CD14-positive monocyte (primary cell): Measurements from ENCODE around the gene RAB7B. TPM values are rescaled to one million over a fixed set of nuclear protein-coding genes. Genes with fewer than 3 reads are reported as not detected.

Experiments
- DNase-seq, 3 donors: peaks; one replicate each; pipeline ENCODE4 v3.0.0-alpha.2; 2011 to 2022
- H2AFZ ChIP-seq: 2 replicates; pipeline ENCODE4 v1.6.0; 2012; ENCODE audit warnings: mild to moderate bottlenecking, low read depth, low read length, inconsistent platforms; ENCODE audit not compliant: insufficient read depth, poor library complexity, severe bottlenecking
- H3K27ac ChIP-seq, 2 donors: 1 replicate in 1 of 2; 2 replicates in 1 of 2; pipeline ENCODE4 v1.5.1; 2012 to 2013; ENCODE audit warnings: low read length in 2 of 2, control low read depth in 1 of 2, inconsistent platforms in 1 of 2, low read depth in 1 of 2, mild to moderate bottlenecking in 1 of 2
- H3K27me3 ChIP-seq, 2 donors: one replicate each; pipeline versions ENCODE4 v1.6.0 to v1.6.1; 2011 to 2013; ENCODE audit warnings: low read length in 2 of 2; ENCODE audit not compliant: control insufficient read depth in 2 of 2, insufficient read depth in 2 of 2
- H3K36me3 ChIP-seq, 2 donors: replicated peaks in 1 of 2; 1 replicate in 1 of 2; 2 replicates in 1 of 2; pipeline versions ENCODE4 v1.5.1 to v1.6.1; 2012 to 2013; ENCODE audit warnings: low read length in 2 of 2, control low read depth in 1 of 2, inconsistent platforms in 1 of 2, mild to moderate bottlenecking in 1 of 2; ENCODE audit not compliant: insufficient read depth in 2 of 2, control insufficient read depth in 1 of 2
- H3K4me1 ChIP-seq, 2 donors: 1 replicate in 1 of 2; 2 replicates in 1 of 2; pipeline versions ENCODE4 v1.5.1 to v1.6.1; 2012 to 2013; ENCODE audit warnings: low read length in 2 of 2, control low read depth in 1 of 2, inconsistent platforms in 1 of 2, mild to moderate bottlenecking in 1 of 2, moderate library complexity in 1 of 2; ENCODE audit not compliant: insufficient read depth in 2 of 2, control insufficient read depth in 1 of 2
- H3K4me2 ChIP-seq: replicated peaks from 2 replicates; pipeline ENCODE3; 2012; ENCODE audit warnings: low read length, moderate library complexity, mild to moderate bottlenecking; ENCODE audit not compliant: poor library complexity, severe bottlenecking; ENCODE audit errors: extremely low read depth
- H3K4me3 ChIP-seq, 3 experiments: fragments of 200-600 bp in 1 of 3; sonication (generic) in 1 of 3; replicated peaks in 1 of 3; 1 replicate in 2 of 3; 2 replicates in 1 of 3; pipeline ENCODE4 v1.5.1; 2011 to 2013; ENCODE audit warnings: low read length in 3 of 3, mild to moderate bottlenecking in 3 of 3, control low read depth in 2 of 3, low read depth in 2 of 3, inconsistent platforms in 1 of 3, moderate library complexity in 1 of 3
- H3K79me2 ChIP-seq: 2 replicates; pipeline ENCODE4 v1.6.0; 2012; ENCODE audit warnings: mild to moderate bottlenecking, control low read depth, inconsistent platforms, low read length, moderate library complexity; ENCODE audit not compliant: insufficient read depth
- H3K9ac ChIP-seq: 2 replicates; pipeline ENCODE4 v1.6.0; 2017; ENCODE audit warnings: low read length, mild to moderate bottlenecking; ENCODE audit not compliant: insufficient read depth, poor library complexity, severe bottlenecking
- H3K9me3 ChIP-seq, 2 donors: replicated peaks in 1 of 2; 1 replicate in 1 of 2; 2 replicates in 1 of 2; pipeline versions ENCODE4 v1.5.1 to v1.6.1; 2012 to 2013; ENCODE audit warnings: low read length in 2 of 2, control low read depth in 1 of 2; ENCODE audit not compliant: control insufficient read depth in 1 of 2, insufficient read depth in 1 of 2
- H4K20me1 ChIP-seq: 2 replicates; pipeline ENCODE4 v1.6.0; 2012; ENCODE audit warnings: mild to moderate bottlenecking, low read length, control low read depth, moderate library complexity; ENCODE audit not compliant: insufficient read depth
- H3K27ac Mint-ChIP-seq, 7 donors: one replicate each; pipeline ENCODE4 v1.8.0; 2020; ENCODE audit warnings: mild to moderate bottlenecking in 7 of 7, mixed read lengths in 7 of 7, moderate library complexity in 6 of 7, inconsistent platforms in 2 of 7
- H3K27me3 Mint-ChIP-seq, 3 donors: one replicate each; pipeline ENCODE4 v1.8.0; 2021 to 2022; ENCODE audit warnings: low read depth in 3 of 3, mild to moderate bottlenecking in 3 of 3, mixed read lengths in 3 of 3, moderate library complexity in 3 of 3, inconsistent platforms in 1 of 3
- H3K36me3 Mint-ChIP-seq, 2 donors: one replicate each; pipeline ENCODE4 v1.8.0; 2020; ENCODE audit warnings: mixed read lengths in 2 of 2, inconsistent platforms in 1 of 2, mild to moderate bottlenecking in 1 of 2
- H3K4me1 Mint-ChIP-seq: one replicate; pipeline ENCODE4 v1.8.0; 2020; ENCODE audit warnings: mild to moderate bottlenecking, mixed read lengths
- H3K4me3 Mint-ChIP-seq, 2 donors: one replicate each; pipeline ENCODE4 v1.8.0; 2020; ENCODE audit warnings: mild to moderate bottlenecking in 2 of 2, mixed read lengths in 2 of 2, moderate library complexity in 1 of 2
- H3K9me3 Mint-ChIP-seq, 7 donors: one replicate each; pipeline ENCODE4 v1.8.0; 2020 to 2022; ENCODE audit warnings: mixed read lengths in 7 of 7, mild to moderate bottlenecking in 6 of 7, moderate library complexity in 6 of 7, inconsistent platforms in 2 of 7
- WGBS: methylation state at CpG from one replicate; pipeline ENCODE4 v1.1.5; 2013; ENCODE audit warnings: missing lambda C conversion rate; ENCODE audit not compliant: insufficient coverage; 5-methylcytosine and 5-hydroxymethylcytosine counted together
- intact Hi-C, 2 donors: fragments of 100-400 bp; cut with micrococcal nuclease; formaldehyde crosslinking; loops; one replicate each; pipeline versions ENCODE4 v1.15.0 to v1.15.1; 2023
- polyA plus RNA-seq, 3 donors: library from polyadenylated mRNA; depleted of rRNA in 1 of 3; unstranded in 2 of 3; stranded (reverse) in 1 of 3; fragments of 300-500 nt in 2 of 3; fragments of >200 nt in 1 of 3; fragmentation: Illumina TruSeq in 2 of 3; gene quantifications; 1 replicate in 2 of 3; 2 replicates in 1 of 3; pipeline ENCODE4 v1.2.3, GENCODE V29; 2012 to 2021
- TF ChIP-seq, protein P1 (sequence below): fragments of 200-600 bp; IDR thresholded peaks from one replicate; pipeline ENCODE4 v1.8.0; 2022; ENCODE audit warnings: antibody characterized with exemption, mild to moderate bottlenecking

RAB7B gene
- polyA plus RNA-seq, 3 donors: 0.41 to 0.52 (median 0.47) TPM

DNA sequence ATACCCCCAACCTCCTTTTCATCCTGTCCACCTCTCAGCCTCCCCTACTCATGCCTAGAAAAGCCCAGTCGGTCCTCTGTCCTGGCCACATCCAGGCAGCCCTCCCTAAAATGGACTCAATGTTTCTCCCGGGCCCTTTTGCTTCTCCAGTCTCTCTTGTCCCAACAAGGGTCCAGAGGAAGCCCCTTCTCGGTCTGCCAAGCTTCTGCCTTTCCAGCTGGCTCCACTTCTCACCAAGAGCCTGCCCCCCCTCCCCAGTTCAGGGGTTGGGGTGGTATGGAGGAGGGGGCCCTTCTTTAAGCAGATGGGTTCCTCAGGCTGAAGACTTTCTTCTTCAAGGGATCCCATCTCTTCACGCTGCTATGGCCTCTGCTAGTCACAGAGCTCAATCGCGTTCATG, 23.9 kb downstream of the RAB7B start:
- WGBS: 100% methylated on average over 4 of the region's 6 CpGs
- no peak overlapping the region for H3K27ac ChIP-seq
- H2AFZ ChIP-seq: no peak overlapping the region
- DNase-seq: no peak
- peaks cover 0 to 12% of the 10 kb centered on the region in 2 donors for H3K4me1 ChIP-seq
- H3K9me3 Mint-ChIP-seq: peaks cover 0 to 3% (median 2%) of the 10 kb centered on the region in 7 donors
- H3K4me3 Mint-ChIP-seq: no peak overlapping the region
- peaks cover 0 to 4% of the 10 kb centered on the region in 2 donors for H3K36me3 Mint-ChIP-seq
- H3K36me3 ChIP-seq: no peaks in the 10 kb centered on the region
- H3K27ac Mint-ChIP-seq: peak overlapping the region in 1 of 7 donors; percentile 54
- intact Hi-C loops: loop anchor here in 1 of 2 donors (5.0 kb wide), 1 partner anchor 187 kb away; no protein-coding TSS in a partner anchor
- H4K20me1 ChIP-seq: no peaks in the 10 kb centered on the region
- H3K4me1 Mint-ChIP-seq: peaks cover 12% of the 10 kb centered on the region
- H3K4me2 ChIP-seq: no peak overlapping the region
- no peak overlapping the region for H3K9ac ChIP-seq
- H3K9me3 ChIP-seq: no peaks in the 10 kb centered on the region
- no peak overlapping the region for H3K4me3 ChIP-seq
- no peaks in the 10 kb centered on the region for H3K79me2 ChIP-seq
- H3K27me3 Mint-ChIP-seq: peaks cover 0 to 2% (median 2%) of the 10 kb centered on the region in 3 donors
- H3K27me3 ChIP-seq: no peaks in the 10 kb centered on the region
- TF ChIP-seq, protein P1, sequence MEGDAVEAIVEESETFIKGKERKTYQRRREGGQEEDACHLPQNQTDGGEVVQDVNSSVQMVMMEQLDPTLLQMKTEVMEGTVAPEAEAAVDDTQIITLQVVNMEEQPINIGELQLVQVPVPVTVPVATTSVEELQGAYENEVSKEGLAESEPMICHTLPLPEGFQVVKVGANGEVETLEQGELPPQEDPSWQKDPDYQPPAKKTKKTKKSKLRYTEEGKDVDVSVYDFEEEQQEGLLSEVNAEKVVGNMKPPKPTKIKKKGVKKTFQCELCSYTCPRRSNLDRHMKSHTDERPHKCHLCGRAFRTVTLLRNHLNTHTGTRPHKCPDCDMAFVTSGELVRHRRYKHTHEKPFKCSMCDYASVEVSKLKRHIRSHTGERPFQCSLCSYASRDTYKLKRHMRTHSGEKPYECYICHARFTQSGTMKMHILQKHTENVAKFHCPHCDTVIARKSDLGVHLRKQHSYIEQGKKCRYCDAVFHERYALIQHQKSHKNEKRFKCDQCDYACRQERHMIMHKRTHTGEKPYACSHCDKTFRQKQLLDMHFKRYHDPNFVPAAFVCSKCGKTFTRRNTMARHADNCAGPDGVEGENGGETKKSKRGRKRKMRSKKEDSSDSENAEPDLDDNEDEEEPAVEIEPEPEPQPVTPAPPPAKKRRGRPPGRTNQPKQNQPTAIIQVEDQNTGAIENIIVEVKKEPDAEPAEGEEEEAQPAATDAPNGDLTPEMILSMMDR: no peak

DNA sequence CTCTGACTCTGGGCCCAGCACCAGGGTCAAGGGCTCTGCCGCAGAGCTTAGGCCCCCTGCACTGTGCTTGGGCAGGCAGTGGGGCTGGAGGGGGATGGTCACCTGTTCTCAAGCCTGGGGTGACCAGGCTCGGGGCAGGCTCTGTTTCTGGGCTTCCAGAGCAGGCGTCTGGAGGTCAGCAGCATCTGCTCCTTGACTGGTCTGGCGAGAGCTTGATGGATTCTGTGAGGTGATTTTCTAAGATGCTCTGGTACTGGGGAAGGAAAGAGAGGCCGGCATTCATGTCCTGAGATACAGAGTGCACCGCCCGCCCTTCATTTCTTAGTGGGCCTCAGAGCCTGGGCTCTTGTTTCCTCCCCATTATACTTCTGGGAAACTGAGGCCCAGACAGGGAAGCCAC, 24.5 kb downstream of the RAB7B start:
- H4K20me1 ChIP-seq: no peaks in the 10 kb centered on the region
- Mint-ChIP-seq H3K27ac (no peak overlapping the region), H3K4me3 (no peak overlapping the region), H3K36me3 (peaks cover 0 to 4% of the 10 kb centered on the region in 2 donors), H3K27me3 (peaks cover 0 to 2% (median 1%) of the 10 kb centered on the region in 3 donors), H3K4me1 (peaks cover 7% of the 10 kb centered on the region), H3K9me3 (peaks cover 0 to 3% (median 2%) of the 10 kb centered on the region in 7 donors)
- H3K27ac ChIP-seq: no peak overlapping the region
- no peaks in the 10 kb centered on the region for H3K36me3 ChIP-seq
- TF ChIP-seq, protein P1: no peak
- H3K4me2 ChIP-seq: no peak overlapping the region
- H3K9me3 ChIP-seq: no peaks in the 10 kb centered on the region
- 93% methylated on average over 6 of the region's 7 CpGs for WGBS
- no peak overlapping the region for H3K9ac ChIP-seq
- no peaks in the 10 kb centered on the region for H3K79me2 ChIP-seq
- H3K4me1 ChIP-seq: peaks cover 0 to 12% of the 10 kb centered on the region in 2 donors
- H3K4me3 ChIP-seq: no peak overlapping the region
- H3K27me3 ChIP-seq: no peaks in the 10 kb centered on the region
- intact Hi-C loops: loop anchor here in 1 of 2 donors (5.0 kb wide), 1 partner anchor 186 kb away; no protein-coding TSS in a partner anchor
- H2AFZ ChIP-seq: no peak overlapping the region
- DNase-seq: no peak
